Endothelial cell of umbilical vein (primary cell): ENCODE measurements around the gene TRIM22. TPM values are rescaled to one million over a fixed set of nuclear protein-coding genes. Genes with fewer than 3 reads are reported as not detected.

Experiments used
- BruUV-seq: library from RNA; stranded (reverse); fragments of 400-500 nt; replicated peaks from 2 replicates; lab custom pipeline; 2021; lab: Mats Ljungman, UMichigan
- CTCF ChIA-PET: fragments of 300-600, 350-600 bp; sonication (Branson Sonifier 250); formaldehyde crosslinking; loops from one replicate; lab custom pipeline; 2021; ENCODE audit warnings: antibody characterized with exemption, inconsistent platforms; lab: Charles Lee
- POLR2A ChIA-PET: fragments of 300-600, 350-600 bp; sonication (Branson Sonifier 250); formaldehyde crosslinking; loops from one replicate; lab custom pipeline; 2021; ENCODE audit warnings: antibody characterized with exemption, inconsistent platforms; lab: Charles Lee
- DNase-seq: peaks from one replicate; pipeline ENCODE4 v3.0.0-alpha.2; 2011; ENCODE audit warnings: low read depth, low spot score
- FAIRE-seq: peaks from 2 replicates; lab custom pipeline; 2011; peaks lifted over from hg19 to GRCh38; lab: Jason Lieb, UNC
- H2AFZ ChIP-seq: 2 replicates; pipeline ENCODE4 v1.6.0; 2012; ENCODE audit warnings: low read depth, low read length, control low read depth, inconsistent platforms
- H3K27ac ChIP-seq: 2 replicates; pipeline ENCODE4 v1.5.1; 2011; ENCODE audit warnings: low read depth, mild to moderate bottlenecking, control low read depth, low read length, moderate library complexity; ENCODE audit not compliant: insufficient read depth
- H3K27me3 ChIP-seq, 2 experiments: 2 replicates each; pipeline versions ENCODE4 v1.6.0 to v1.6.1; 2011; ENCODE audit warnings: low read length in 2 of 2, mixed read lengths in 1 of 2; ENCODE audit not compliant: control insufficient read depth in 2 of 2, insufficient read depth in 2 of 2
- H3K36me3 ChIP-seq, 2 experiments: 2 replicates in 1 of 2; 3 replicates in 1 of 2; pipeline ENCODE4 v1.5.1; 2011; ENCODE audit warnings: low read length in 2 of 2, mild to moderate bottlenecking in 1 of 2, moderate library complexity in 1 of 2; ENCODE audit not compliant: control insufficient read depth in 2 of 2, insufficient read depth in 2 of 2; ENCODE audit errors: extremely low read depth in 1 of 2
- H3K4me1 ChIP-seq: 3 replicates; pipeline ENCODE4 v1.5.1; 2011; ENCODE audit warnings: mild to moderate bottlenecking, low read length; ENCODE audit not compliant: control insufficient read depth, insufficient read depth; ENCODE audit errors: extremely low read depth
- H3K4me2 ChIP-seq: 2 replicates; pipeline ENCODE4 v1.6.1; 2011; ENCODE audit warnings: low read length, control low read depth, mixed read lengths; ENCODE audit not compliant: insufficient read depth
- H3K4me3 ChIP-seq, 3 experiments: fragments of 200-600 bp in 1 of 3; sonication (generic), shearing (Covaris generic) in 1 of 3; replicated peaks in 1 of 3; 2 replicates each; pipeline ENCODE4 v1.5.1; 2011 to 2016; ENCODE audit warnings: control low read depth in 3 of 3, low read length in 3 of 3, mild to moderate bottlenecking in 2 of 3, inconsistent platforms in 1 of 3, low read depth in 1 of 3, moderate library complexity in 1 of 3; ENCODE audit not compliant: insufficient read depth in 1 of 3
- H3K79me2 ChIP-seq: 2 replicates; pipeline ENCODE4 v1.6.0; 2012; ENCODE audit warnings: low read length, inconsistent platforms; ENCODE audit not compliant: control insufficient read depth, insufficient read depth
- H3K9ac ChIP-seq: replicated peaks from 2 replicates; pipeline ENCODE3; 2011; ENCODE audit warnings: low read length, control low read depth; ENCODE audit not compliant: insufficient read depth; ENCODE audit errors: extremely low read depth
- H3K9me1 ChIP-seq: replicated peaks from 3 replicates; pipeline ENCODE4 v1.6.0; 2011; ENCODE audit warnings: mild to moderate bottlenecking, low read length; ENCODE audit not compliant: control insufficient read depth, insufficient read depth; ENCODE audit errors: extremely low read depth
- H3K9me3 ChIP-seq: replicated peaks from 2 replicates; pipeline ENCODE4 v1.5.1; 2012; ENCODE audit warnings: low read length, inconsistent platforms; ENCODE audit not compliant: control insufficient read depth, insufficient read depth
- H4K20me1 ChIP-seq: replicated peaks from 2 replicates; pipeline ENCODE3; 2011; ENCODE audit warnings: mild to moderate bottlenecking, low read length; ENCODE audit not compliant: control insufficient read depth, insufficient read depth; ENCODE audit errors: extremely low read depth
- EZH2 ChIP-seq: IDR thresholded peaks from 2 replicates; pipeline ENCODE4 v1.6.1; 2012; ENCODE audit warnings: borderline replicate concordance, low read depth, mild to moderate bottlenecking, moderate library complexity, low read length, inconsistent platforms; ENCODE audit not compliant: severe bottlenecking
- FOS ChIP-seq: IDR thresholded peaks from 2 replicates; pipeline ENCODE4 v1.6.1; 2011; ENCODE audit warnings: mild to moderate bottlenecking, low read length, moderate library complexity, borderline replicate concordance; ENCODE audit not compliant: insufficient read depth
- GATA2 ChIP-seq: IDR thresholded peaks from 2 replicates; pipeline ENCODE4 v1.7.0; 2011; ENCODE audit warnings: low read depth, mild to moderate bottlenecking, moderate library complexity, mixed read lengths, low read length; ENCODE audit not compliant: insufficient read length, insufficient read depth
- MYC ChIP-seq: IDR thresholded peaks from one replicate; pipeline ENCODE4 v1.6.1; 2011; ENCODE audit warnings: mild to moderate bottlenecking, low read depth, low read length
- POLR2A ChIP-seq: IDR thresholded peaks from 2 replicates; pipeline ENCODE4 v1.6.1; 2012; ENCODE audit warnings: low read depth, mild to moderate bottlenecking, control low read depth, low read length
- POLR2AphosphoS5 ChIP-seq: IDR thresholded peaks from 2 replicates; pipeline ENCODE4 v1.6.1; 2012; ENCODE audit warnings: low read depth, mild to moderate bottlenecking, control low read depth, low read length, moderate library complexity; ENCODE audit not compliant: insufficient read depth
- dilution Hi-C: fragments of 300-500 bp; cut with MboI; formaldehyde crosslinking; loops from one replicate; pipeline ENCODE4 v1.15.0; 2019; ENCODE audit warnings: low sequenced_read_pairs; ENCODE audit not compliant: extremely low pct_ligation_motif_present
- intact Hi-C: fragments of 100-400 bp; cut with micrococcal nuclease; formaldehyde crosslinking; loops from one replicate; pipeline ENCODE4 v1.10.0; 2022
- polyA plus RNA-seq, 4 experiments: library from polyadenylated mRNA; depleted of rRNA in 3 of 4; stranded (reverse) in 3 of 4; unstranded in 1 of 4; fragments of >200 nt; gene quantifications; 2 replicates each; pipeline versions ENCODE4 v1.2.1 to v1.2.3, GENCODE V29; 2011 to 2012; ENCODE audit warnings: missing spikeins in 1 of 4
- total RNA-seq: library from RNA; stranded (reverse); gene quantifications from 2 replicates; pipeline ENCODE4 v1.2.3, GENCODE V29; 2021
- TF ChIP-seq, protein P1 (sequence below): IDR thresholded peaks from 2 replicates; pipeline ENCODE4 v1.6.1; 2011; ENCODE audit not compliant: insufficient read depth, insufficient read length
- TF ChIP-seq, protein P2 (sequence below), 2 donors: IDR thresholded peaks; 1 replicate in 1 of 2; 2 replicates in 1 of 2; pipeline ENCODE4 v1.5.1; 2011; ENCODE audit warnings: low read length in 2 of 2, mild to moderate bottlenecking in 2 of 2, moderate library complexity in 2 of 2, control low read depth in 1 of 2, inconsistent platforms in 1 of 2, low read depth in 1 of 2; ENCODE audit not compliant: insufficient read depth in 1 of 2; ENCODE audit errors: extremely low read depth in 1 of 2

Gene TRIM22
- total and polyA plus RNA-seq, 2 donors (not counting 3 experiments of a cell fraction or from before 2014, with no cell fraction given): 73.5 to 110 TPM

DNA sequence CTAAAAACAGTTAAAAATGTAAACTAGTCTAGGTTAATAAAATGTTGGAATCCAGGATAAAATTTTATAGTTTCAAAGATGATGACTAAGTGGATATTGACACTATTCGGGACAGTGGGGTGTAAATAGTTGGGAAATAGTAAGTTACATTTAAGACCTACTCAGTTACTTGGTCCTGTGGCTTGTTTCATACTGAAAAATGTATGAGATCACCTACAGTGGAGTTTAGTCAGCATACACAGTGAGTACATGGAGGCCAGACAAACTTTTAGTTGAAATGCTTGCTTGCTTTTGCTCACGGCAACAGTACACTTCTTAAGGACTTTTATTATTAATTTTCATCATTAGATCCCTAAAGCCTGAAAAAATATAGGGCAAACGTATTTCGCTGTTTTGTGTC, 16.1 kb downstream of the TRIM22 start:
- CTCF ChIA-PET: interaction anchor here (1.5 kb wide), 1 partner anchor 20 kb away, joined by 3 read pairs; no protein-coding TSS in a partner anchor
- FAIRE-seq (no peak), DNase-seq (no peak)

More for the DNA sequence above, 16.1 kb downstream of the TRIM22 start:
- Histone ChIP-seq H3K36me3 (peaks cover 0 to 8% of the 10 kb centered on the region in 2 experiments), H3K9me1 (no peaks in the 10 kb centered on the region), H3K4me1 (no peaks in the 10 kb centered on the region), H3K4me2 (no peak overlapping the region), H2AFZ (no peak overlapping the region), H3K4me3 (no peak overlapping the region), H3K27ac (no peak overlapping the region), H3K27me3 (no peaks in the 10 kb centered on the region), H3K9ac (no peak overlapping the region), H3K9me3 (no peaks in the 10 kb centered on the region), H4K20me1 (no peaks in the 10 kb centered on the region), H3K79me2 (no peaks in the 10 kb centered on the region)
- TF ChIP-seq FOS (no peak), GATA2 (no peak), POLR2AphosphoS5 (no peak), EZH2 (no peak), POLR2A (no peak), MYC (no peak)
- TF ChIP-seq, protein P1, sequence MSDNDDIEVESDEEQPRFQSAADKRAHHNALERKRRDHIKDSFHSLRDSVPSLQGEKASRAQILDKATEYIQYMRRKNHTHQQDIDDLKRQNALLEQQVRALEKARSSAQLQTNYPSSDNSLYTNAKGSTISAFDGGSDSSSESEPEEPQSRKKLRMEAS: no peak
- TF ChIP-seq, protein P2, sequence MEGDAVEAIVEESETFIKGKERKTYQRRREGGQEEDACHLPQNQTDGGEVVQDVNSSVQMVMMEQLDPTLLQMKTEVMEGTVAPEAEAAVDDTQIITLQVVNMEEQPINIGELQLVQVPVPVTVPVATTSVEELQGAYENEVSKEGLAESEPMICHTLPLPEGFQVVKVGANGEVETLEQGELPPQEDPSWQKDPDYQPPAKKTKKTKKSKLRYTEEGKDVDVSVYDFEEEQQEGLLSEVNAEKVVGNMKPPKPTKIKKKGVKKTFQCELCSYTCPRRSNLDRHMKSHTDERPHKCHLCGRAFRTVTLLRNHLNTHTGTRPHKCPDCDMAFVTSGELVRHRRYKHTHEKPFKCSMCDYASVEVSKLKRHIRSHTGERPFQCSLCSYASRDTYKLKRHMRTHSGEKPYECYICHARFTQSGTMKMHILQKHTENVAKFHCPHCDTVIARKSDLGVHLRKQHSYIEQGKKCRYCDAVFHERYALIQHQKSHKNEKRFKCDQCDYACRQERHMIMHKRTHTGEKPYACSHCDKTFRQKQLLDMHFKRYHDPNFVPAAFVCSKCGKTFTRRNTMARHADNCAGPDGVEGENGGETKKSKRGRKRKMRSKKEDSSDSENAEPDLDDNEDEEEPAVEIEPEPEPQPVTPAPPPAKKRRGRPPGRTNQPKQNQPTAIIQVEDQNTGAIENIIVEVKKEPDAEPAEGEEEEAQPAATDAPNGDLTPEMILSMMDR (IDR thresholded peaks at IDR 0.05; ENCODE audit: extremely low read depth in 1 of 2, insufficient read depth in 1 of 2, low read depth in 1 of 2, low read length in 2 of 2): no peak
- intact Hi-C loops: no loop called here
- dilution Hi-C loops: no loop called here
- no TSS peak for BruUV-seq
- POLR2A ChIA-PET: no interaction called here
